NCI-H446 (cell line): ENCODE data around the gene FGD3.

Source experiments
- DNase-seq, 2 experiments: peaks; one replicate each; lab custom pipeline; 2025; lab: John Stamatoyannopoulos, UW

FGD3 gene

DNA sequence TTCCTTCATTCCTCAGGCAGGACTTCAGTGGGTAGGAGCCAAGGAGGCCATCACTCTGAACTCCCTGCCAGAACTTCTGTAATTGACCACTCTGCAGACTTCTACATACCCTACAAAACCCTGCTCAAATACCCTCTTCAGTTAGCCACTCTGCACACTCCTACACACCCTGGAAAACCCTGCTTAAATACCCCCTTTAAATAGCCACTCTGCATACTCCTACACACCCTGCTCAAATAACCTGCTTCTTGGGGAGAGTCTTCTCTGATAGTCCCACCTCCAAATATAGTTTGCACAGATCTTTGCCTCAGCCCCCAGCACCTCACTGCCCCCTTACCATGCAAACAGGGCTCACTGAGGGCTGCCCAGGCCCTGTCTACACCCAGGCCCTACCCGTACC lies 130.0 kb downstream of the FGD3 start:
- DNase-seq, result no peak

DNA sequence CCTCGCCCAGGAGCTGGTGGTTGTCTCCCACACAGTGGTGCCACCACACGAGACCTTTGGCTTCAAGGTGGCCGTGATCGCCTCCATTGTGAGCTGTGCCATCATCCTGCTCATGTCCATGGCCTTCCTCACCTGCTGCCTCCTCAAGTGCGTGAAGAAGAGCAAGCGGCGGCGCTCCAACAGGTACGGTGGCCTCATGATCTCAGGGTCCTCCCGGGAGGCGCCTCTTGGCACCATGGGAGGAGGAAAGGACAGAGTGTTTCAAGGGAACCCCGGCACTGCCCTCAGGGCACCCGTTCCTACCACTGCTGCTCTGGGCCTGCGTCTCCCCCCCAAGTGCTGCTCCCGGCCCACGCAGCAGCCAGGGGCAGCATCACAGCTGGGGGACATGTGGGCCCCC lies 130.5 kb downstream of the FGD3 start:
- no peak for DNase-seq

DNA sequence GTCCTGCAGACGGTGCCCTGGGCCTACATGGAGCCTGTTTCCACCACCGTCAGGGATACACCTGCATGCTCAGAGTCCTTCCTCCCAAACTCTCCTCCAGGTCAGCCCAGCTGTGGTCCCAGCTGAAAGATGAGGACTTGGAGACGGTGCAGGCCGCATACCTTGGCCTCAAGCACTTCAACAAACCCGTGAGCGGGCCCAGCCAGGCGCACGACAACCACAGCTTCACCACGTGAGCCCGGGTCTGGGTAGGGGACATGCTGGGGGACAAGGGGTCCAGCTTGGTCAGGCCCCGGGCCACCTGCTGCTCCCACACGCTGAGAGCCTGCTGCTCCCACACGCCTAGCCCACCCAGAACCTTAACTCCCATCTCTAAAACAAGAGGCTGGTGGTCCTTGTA lies 132.0 kb downstream of the FGD3 start:
- DNase-seq, result no peak

DNA sequence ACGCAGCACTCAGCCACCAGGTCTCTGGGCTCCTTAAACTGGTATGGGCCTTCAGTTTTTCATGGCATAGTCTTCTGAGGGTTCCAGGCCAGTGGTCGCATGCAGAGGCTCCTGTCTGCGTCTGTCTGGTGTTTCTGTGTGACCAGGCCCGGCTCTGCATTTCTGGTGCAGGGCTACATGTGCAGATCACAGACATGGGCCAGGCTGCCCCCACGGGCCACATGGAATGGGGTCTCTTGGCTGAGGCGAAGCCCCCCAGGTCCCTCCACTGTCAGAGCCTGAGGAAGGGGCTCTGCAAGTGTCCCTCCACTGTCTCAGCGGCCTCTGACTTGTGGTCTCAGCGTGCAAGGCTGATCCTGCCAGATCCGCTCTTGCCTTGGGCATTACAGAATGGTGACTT lies 133.1 kb downstream of the FGD3 start:
- DNase-seq, result no peak

DNA sequence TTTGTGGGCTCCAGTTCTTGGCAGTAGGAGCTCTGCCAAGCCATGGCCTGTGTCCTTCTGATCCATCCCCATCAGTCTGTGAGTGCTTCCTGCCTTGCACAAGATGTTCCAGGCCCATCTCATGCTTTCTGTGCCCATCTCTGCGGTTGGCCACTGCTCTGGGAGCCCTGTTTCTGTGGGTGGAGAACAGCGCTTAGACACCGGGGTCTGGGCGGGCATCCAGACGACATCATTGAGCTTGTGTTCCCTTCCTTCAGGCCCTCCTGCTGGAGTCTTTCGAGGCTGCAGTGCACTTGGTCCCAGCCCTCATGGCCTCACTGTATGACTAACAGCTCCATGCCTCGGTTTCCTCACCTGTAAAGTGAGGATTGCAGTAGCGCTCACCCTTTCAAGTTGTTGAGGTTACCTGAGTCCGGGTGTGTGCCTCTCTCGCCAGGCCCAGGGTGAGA lies 133.8 kb downstream of the FGD3 start:
- no peak for DNase-seq

DNA sequence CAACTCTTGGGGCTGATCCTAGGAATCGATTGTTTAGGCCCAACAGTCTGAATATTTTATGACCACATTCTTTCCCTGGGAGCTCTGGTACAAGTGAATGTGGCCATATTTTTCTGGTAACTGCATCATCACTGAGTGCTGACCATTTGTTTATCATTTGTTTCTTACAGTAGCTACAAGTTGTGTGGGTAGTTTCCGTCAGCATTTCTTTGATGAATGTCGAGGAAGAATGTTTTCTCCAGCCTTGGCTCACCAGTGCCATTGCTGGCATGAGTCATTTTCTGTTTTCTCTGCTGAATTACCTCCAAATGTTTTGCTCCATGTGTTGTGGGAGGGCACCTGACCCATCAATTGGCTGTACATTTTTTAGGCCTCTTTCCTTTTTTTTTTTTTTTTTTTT lies 134.6 kb downstream of the FGD3 start:
- DNase-seq, result no peak

DNA sequence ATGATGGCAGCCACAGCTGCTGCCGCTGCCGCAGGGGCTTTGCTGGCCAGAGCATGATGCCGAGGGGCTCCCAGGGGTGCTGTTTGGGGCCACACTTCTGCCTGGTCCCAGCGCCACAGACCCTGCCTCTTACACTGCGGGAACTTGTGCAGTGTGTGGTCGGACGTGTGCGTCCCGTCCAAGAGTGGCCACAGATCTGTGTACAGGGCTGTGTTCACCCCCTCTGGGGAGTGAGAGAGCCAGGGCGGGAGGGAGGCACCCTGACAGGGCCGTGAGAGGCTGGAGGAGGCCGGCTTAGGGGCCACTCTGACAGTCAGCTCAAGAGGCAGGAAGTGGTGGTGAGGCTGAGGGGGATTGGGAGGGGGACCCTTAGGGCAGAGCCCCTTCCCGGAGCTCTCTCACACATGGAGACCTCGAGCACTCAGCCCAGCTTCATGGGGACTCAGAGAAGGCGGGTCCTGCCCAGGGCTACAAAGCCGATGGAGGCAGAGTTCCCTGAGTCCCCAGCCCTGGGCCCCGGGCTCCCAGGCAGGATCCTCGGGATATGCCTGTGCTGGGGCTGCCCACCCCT lies 135.6 kb downstream of the FGD3 start:
- no peak for DNase-seq

DNA sequence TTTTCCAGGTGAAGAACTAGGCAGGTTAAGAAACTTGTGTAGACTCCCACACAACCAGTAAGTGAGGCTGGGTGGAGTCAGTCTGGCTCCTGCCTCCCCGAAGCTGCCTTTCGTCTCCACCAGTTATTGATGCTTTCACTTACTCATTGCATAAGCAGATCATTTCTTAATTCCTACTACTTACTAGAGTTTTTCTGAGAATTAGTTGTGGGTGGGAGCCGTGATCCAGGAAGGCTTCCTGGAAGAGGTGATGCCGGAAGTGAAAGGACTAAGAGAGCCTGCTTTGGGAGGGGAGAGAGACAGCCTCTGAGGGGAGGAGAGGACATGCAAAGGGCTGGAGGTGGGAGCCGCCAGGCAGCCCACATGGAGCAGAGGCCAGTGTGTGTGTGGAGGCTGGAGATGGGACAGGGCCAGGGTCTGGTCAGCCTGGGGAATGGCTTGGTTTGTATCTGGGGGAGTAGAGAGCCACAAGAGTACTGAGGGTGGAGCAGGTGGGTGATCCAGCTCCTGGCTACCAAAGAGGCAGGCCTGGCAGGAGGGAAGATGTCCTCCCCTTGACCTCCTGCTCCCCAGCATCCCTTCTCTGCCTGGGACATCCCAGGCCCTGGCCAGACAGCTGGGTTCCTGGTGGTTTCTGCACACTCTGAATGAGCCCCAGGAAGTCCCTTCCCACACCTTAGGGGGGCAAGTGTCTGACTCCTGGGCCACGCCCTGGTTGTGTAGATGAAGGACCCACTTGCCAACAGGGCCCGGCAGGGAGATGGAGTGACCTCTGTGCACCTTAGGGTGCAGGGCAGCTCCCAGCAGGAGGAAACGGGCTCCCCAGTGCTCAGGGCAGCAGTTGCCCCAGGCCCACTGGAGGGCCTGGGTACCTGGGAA lies 136.5 kb downstream of the FGD3 start:
- no peak for DNase-seq

DNA sequence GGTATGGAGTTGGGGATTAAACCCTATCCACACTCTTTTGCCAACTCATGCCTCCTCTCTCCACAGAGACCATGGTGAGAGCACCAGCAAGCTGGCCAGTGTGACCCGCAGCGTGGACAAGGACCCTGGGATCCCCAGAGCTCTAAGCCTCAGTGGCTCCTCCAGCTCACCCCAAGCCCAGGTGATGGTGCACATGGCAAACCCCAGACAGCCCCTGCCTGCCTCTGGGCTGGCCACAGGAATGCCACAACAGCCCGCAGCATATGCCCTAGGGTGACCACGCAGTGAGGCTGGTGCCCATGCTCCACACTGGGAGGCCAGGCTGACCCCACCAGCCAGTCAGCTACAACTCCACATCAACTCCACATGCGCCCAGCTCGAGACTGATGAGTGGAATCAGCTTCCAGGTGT lies 137.2 kb downstream of the FGD3 start:
- DNase-seq, result no peak

DNA sequence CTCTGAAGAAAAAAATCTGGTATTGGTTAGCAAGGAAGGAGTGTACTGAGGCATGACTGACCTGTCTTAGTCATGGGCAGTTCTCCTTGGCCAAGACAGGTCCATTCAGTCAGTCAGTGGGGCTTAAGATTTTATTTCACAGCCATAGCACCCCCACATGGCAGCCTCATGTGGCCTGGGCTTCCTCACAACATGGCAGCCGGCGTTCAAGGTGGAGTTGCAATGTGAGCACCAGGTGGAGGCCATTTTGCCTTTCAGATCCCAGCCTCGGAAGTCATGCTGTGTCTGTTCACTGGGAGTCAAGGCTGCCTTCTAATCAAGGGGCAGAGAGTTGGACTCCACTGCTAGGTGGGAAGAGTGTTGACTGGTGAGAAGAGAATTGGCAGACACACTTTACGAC lies 138.4 kb downstream of the FGD3 start:
- DNase-seq, result no peak
